ENCODE results near the gene STS.

DNA sequence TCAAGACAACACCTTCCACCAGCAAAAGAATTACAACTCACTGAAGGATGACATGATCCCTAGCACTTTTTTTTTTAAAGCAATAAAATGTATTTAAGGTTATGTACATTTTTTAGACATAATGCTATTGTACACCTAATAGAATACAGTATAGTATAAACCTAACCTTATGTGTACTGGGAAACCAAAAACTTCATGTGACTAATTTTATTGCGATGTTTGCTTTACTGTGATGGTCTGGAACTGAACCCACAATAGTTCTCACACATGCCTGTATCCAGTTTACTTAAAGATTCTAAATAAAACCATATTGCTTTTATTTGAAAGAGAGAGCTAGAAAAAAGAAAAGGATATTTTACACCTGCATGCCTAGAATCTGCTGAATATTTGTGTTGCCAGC is 4.4 kb upstream of the STS start:
- TF ChIP-seq EZH2 (IDR thresholded peaks at IDR 0.05; ENCODE audit: insufficient read depth, low read length) (no peak), CTCF (IDR thresholded peaks at IDR 0.05; ENCODE audit: insufficient read depth, low read depth, low read length) (no peak)

All from astrocyte (in vitro differentiated cells and primary cell).